C4-2B (cell line): ENCODE results near the gene SMIM15.

Experiments used
- H3K27ac ChIP-seq: fragments of 450-650 bp; 2 replicates; pipeline ENCODE4 v1.5.1; 2017
- ZFX ChIP-seq: fragments of 450-650 bp; IDR thresholded peaks from 2 replicates; pipeline ENCODE4 v1.6.1; 2017
- TF ChIP-seq, protein P1 (sequence below): fragments of 450-650 bp; conservative IDR thresholded peaks from 2 replicates; pipeline ENCODE4 v1.5.1; 2017; ENCODE audit warnings: mild to moderate bottlenecking

Gene SMIM15

DNA sequence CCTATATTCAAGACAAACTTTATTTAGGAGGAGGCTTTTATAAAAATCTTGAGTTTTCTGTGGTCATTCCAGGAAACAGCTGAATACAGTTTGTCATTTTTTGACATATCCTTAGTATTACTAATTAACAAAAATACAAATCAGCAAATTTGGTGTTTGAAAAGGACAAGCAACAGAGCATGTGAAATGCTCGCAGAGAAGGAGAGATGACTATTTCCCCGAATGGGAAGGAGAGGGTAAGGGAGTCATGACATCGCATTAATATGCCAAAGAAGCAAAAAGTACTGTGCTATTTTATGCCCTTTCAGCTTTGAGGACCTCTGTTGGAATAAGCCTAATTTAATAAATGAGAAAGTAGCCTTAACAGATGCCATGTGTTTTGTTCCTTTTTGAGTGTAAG is 1.8 kb downstream of the SMIM15 start:
- no peak for TF ChIP-seq ZFX
- TF ChIP-seq, protein P1, sequence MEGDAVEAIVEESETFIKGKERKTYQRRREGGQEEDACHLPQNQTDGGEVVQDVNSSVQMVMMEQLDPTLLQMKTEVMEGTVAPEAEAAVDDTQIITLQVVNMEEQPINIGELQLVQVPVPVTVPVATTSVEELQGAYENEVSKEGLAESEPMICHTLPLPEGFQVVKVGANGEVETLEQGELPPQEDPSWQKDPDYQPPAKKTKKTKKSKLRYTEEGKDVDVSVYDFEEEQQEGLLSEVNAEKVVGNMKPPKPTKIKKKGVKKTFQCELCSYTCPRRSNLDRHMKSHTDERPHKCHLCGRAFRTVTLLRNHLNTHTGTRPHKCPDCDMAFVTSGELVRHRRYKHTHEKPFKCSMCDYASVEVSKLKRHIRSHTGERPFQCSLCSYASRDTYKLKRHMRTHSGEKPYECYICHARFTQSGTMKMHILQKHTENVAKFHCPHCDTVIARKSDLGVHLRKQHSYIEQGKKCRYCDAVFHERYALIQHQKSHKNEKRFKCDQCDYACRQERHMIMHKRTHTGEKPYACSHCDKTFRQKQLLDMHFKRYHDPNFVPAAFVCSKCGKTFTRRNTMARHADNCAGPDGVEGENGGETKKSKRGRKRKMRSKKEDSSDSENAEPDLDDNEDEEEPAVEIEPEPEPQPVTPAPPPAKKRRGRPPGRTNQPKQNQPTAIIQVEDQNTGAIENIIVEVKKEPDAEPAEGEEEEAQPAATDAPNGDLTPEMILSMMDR = no peak
- H3K27ac ChIP-seq = no peak overlapping the region

DNA sequence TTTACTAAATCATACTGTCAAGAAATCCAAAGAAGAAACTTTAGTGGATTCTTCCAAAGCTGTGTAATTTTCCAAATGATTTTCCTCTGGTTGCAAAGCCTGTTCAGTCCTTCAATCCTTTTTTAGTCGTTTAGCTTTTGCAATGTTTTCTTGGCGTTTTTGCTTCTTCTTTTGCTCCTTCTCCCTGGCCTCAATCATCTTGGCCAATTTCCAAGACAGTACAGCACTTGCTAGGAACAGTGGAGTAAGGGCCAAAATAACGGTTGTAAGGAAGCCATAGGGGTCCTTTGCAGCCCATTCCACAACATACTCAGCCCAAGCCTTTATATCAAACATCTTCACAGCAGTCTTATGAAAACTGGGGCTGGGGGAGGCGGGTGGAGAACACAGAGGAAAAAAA is 2.4 kb downstream of the SMIM15 start:
- H3K27ac ChIP-seq = no peak overlapping the region
- TF ChIP-seq, protein P1 = no peak
- TF ChIP-seq ZFX = no peak

DNA sequence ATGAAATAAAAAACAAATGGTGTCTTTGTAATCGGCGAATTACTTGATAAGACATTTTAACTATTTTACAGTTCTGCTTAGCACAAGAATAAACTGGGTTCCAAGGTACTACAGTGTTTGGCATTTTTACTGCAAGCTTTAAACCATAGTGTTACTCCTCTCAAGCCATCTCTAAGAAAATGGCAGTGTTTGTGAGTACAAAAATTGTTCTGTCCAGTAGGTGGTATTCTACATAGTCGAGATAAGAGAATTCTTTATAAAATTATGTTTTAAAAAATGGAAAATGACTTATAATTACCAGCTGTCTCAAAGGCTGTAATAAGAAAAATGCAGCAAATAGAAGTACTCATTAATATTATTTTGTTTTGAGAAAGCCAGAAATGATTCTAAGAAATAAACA is 3.2 kb downstream of the SMIM15 start:
- no peak overlapping the region for H3K27ac ChIP-seq
- TF ChIP-seq ZFX = no peak

DNA sequence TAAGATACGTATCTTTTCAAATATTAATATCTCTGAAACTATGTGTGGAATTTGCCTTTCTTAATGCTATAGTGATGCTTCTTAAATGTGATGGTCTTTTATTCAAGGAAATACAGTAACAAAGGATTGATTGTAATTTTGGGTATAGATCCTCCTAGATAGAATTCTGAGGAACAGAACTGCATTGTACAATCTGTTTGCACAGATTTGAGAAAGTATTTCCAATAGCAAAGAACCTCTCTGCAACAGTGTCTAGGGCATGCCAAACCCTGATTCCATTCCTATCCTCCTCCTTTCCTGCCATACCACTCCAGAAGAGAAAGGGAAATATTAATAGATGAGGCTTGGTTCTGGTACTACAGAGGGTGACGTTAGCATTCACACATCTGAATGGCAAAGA is 10.4 kb downstream of the SMIM15 start:
- no peak for TF ChIP-seq ZFX
- TF ChIP-seq, protein P1 = no peak
- no peak overlapping the region for H3K27ac ChIP-seq

DNA sequence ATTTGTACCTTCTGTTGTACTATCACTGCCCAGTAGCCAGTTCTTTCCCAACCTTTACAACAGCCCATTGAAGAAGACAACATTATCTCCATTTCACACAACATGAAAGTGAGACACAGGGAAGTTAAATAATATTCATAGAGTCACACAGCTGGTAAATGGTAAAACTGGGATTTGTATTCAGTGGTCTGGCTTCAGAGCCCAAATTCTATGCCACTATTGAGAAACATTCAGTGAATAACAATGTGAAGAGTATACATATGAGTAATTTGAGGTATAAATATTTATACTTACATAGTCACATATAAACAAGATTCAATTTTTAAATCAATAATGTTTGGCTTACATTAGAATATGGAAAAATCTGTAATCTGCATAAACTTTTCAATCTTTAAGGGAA is 13.8 kb downstream of the SMIM15 start:
- TF ChIP-seq ZFX = no peak
- TF ChIP-seq, protein P1 = no peak
- no peak overlapping the region for H3K27ac ChIP-seq

DNA sequence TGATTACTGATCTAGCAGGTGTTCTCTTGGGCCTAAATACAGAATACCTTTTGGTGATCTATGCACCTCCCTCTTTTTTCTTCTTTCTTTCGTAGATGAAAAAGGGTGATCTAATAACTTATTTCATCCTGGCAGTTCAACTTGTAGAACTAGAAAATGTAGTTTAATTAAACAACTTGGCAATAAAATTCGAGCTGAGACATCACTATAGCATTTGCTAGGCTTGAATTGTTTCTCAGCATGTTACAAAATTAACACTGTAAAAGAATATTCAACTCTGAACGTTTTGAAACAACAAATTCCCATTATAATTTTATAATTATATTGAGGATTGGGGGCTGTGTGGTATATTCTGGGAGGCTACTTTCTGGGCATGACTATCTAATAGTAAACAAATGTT is 19.5 kb downstream of the SMIM15 start:
- TF ChIP-seq, protein P1 = no peak
- TF ChIP-seq ZFX = no peak
- H3K27ac ChIP-seq = no peak overlapping the region

DNA sequence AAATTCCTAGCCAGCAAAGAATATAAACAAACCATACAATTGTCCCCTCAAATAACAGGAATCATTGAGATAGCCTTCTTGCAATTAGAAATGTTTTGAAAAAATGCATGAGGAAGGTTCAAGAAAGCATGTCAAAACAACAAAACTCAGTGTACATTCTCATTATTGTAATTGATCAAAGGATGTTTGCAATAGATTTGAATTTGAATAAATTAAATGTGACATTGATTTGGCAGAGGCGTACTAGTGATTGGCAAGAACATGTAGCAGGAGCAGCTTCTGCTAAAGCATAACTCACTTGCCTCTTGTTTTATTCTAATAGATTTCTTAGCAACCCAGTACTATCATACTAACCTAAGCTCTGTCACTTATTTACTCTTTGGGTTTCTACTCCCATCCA is 19.9 kb downstream of the SMIM15 start:
- no peak for TF ChIP-seq ZFX
- no peak overlapping the region for H3K27ac ChIP-seq

DNA sequence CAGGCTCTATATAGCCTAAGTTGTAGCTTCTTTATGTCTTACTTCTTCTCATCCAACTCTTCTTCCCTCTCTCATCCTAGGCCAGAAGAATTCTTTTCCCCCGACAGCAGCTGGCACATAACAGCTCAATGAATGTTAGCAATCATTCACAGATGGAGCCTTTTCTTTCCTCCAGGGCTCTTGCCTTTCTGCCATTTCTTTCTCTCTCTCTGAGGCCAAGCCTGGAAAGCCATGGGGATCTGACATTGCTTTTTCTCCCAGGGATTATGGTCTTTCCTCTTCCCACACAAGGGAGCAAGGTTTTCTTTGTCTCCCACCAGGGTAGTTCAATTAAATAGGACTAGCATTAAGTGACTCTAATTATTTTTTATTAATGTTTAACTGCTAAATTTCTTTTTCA is 20.5 kb downstream of the SMIM15 start:
- TF ChIP-seq ZFX = no peak
- TF ChIP-seq, protein P1 = no peak

DNA sequence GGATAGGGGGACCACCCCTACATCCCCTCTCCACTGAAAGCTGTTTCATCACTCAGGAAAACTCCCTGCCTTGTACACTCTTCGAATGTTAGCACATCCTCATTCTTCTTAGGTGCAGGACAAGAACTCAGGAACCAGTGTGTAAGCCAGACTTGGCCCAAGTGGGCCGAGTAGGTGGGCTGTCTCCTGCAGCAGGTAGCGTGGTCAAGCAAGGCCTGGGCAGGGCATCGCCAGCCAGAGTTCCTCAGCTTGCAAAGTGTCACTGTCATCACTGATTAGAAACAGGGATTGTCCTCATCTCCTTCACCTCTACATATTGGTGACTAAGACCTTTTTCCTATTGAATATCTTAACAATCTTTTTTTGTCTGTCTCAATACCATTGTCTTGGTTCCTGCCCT is 22.3 kb downstream of the SMIM15 start:
- H3K27ac ChIP-seq = no peak overlapping the region
- TF ChIP-seq, protein P1 = no peak
- TF ChIP-seq ZFX = no peak

More for the DNA sequence above, 20.5 kb downstream of the SMIM15 start:
- no peak overlapping the region for H3K27ac ChIP-seq
